ENCODE results near the gene PPP4R2.
A peak's percentile ranks its signal among the peaks of the same experiment; 100 is the strongest.

The PPP4R2 gene

GRCh38 chr3:73071952-73072351 is 75.3 kb downstream of the PPP4R2 start:
- DNase-seq: no peak

DNA sequence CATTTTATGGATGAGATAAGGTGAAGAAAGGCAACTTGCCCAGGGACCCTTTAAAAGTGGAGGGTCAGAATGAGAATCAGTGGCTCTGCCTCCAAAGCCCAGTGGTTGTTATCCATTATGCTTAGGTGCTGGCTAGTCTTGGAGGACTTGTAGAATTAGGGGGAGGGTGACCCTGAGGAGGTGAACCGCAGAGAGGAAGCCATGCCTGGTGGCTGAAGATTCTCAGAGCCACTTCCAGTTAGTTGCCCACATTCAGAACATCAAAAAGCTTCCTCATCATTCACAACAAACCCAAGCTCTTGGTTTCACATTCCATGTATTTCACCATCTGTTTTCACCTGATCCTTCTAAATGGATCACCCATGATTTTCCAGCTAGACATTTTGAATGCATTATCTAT is 76.0 kb downstream of the PPP4R2 start:
- DNase-seq: no peak

DNA sequence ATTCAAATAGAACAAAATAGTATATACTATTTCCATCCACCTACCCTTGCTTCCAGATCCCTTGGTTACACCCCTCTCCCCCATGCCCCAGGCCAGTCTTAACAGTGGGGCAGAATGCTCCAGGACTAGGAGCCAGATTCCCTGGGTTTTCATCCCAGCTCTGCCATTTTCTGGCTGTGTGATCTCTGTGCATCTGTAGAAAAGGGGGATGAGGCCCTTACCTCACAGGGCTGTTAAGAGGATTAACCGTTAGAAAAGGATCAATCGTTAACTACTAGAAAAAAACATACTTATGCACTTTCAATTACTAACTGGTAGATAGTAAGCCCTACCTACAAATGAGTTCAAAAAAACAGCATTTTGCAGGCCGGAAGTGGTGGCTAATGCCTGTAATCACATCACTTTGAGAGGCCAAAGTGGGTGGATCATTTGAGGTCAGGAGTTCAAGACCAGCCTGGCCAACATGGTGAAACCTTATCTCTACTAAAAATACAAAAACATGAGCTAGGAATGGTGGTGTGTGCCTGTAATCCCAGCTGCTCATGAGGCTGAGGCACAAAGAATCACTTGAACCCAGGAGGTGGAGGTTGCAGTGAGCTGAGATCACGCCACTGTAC is 76.6 kb downstream of the PPP4R2 start:
- DNase-seq: no peak

DNA sequence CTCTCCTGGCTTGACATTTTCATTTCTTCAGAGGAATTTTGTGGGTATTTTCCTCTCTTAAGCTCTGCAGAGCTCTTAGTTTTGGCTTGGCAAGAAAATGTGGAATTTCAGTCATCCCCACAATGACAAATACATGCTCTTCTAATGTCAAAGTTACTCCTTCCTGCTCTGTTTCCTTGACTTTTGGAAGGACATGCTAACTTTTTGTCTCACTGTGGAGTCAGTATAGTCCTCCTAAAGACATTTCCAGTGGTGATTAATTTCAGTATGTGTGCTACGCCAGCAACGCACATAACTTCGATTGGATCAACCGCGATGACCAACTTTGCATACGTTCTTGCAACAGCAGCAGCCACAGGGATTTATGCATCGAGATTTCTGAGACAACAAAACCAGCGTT is 78.2 kb downstream of the PPP4R2 start:
- DNase-seq: no peak

- DNase-seq: no peak
Measured at GRCh38 chr3:73080216-73080966, 83.8 kb downstream of the PPP4R2 start.

DNA sequence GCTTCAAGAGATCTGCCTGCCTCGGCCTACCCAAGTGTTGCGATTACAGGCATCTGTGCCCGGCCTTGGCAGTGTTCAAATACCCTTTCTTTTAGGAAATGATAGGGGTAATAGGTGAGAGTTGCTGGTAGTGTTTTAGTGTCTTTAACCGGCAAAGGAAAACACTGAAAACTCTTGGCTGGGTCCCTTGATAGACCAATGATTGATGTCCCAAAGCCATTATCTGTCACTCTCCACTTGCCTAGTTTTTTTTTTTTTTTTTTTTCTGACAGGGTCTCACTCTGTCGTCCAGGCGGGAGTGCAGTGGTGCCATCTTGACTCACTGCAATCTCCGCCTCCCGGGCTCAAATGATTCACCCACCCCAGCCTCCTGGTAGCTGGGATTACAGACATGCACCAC is 84.5 kb downstream of the PPP4R2 start:
- DNase-seq: no peak

DNA sequence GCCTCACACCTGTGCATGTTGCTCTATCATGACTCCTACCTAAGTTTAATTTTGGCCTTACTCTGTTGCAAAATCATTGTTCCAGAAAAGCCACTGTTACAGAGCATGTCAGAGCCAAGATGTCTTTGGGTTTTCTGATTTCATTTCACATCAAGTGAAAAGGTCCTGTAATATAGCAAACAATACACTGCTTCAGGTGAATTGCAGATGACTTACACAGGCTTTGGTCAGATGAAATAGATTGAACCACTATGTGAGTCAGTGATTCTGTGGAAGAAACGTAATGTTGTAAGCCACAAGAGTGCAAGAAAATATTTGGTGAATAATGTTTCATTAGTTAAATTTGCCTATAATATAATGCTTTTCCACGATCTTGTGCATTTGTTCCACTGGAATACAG is 87.6 kb downstream of the PPP4R2 start:
- no peak for DNase-seq

DNA sequence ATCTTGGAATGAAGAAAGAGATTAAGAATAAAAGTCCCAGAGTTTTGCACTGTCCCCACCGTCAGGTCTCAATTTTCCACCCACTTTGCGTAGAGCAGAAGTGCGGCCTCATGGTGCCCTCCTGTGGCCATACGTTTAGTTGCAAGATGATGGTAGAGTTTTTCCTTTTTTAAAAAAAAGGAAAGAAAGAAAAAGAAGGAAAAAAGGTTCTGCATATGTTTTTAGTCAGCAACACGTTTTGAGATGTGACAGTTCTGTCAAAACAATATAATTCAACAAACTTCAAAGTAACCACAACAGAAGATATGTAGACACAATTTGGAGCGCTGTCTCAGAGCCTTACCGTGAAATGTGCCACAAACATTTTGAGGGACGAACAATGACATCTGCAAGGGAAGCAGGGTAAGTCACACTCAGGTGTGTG is 89.5 kb downstream of the PPP4R2 start:
- no peak for DNase-seq

GRCh38 chr3:73094129-73094528 is 97.5 kb downstream of the PPP4R2 start:
- no peak for DNase-seq

DNA sequence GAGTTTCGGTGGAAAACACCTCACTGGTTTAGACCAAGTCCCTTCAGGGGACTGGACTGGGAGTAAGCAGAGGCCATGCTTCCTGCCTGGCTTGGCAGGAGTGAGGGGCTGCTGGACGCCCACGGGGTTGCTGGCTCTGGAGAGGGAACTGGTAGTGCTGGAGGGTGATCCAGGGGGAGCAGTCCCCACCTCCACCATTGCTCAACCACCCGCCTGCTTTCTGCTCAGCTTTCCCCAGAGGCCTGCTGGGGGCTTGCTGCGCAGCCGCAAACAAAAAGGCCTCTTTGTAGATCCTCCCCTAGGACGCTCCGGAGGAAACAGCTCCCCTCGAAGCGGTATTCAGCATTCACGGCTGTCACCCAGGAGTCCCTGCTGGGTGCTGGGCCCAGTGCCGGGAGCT is 98.3 kb downstream of the PPP4R2 start:
- no peak for DNase-seq

- DNase-seq: no peak
Measured at GRCh38 chr3:73096169-73096568, 99.6 kb downstream of the PPP4R2 start.

DNA sequence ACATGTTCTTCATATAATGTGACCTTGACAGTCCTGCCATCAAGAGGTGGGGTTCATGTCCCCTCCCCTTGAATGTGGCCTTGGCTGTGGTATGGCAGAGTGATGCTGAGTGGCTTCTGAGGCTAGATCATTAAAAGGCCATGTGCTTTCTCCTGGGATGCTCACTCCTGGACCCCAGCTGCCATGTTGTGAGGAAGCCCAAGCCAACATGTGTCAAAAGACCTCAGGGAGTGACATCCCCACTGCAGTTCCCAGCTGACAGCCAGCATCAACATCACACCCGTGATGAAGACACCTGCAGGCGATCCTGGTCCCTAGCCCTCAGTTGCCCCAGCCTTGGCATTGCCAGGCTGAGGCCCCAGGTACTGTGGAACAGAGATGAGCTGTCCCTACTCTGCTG is 101.4 kb downstream of the PPP4R2 start:
- DNase-seq: no peak

DNA sequence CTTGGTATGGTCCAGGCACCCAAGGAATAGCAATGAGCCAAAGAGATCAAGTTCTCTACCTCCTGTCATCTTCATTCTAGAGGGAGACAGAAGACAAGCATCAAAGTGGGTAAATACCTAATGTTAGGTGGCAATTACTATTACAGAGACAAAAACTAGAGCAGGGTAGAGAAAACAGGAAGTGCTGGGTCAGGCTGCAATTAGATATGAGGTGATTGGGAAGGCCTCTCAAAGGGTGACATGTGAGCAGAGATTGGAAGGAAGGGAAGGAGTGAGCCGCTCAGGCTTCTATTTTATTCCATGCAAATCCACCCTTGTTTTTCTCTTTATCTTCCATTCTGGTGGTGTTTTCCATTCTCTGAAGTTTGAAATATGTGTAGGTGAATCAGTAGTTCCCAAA is 102.3 kb downstream of the PPP4R2 start:
- no peak for DNase-seq

GRCh38 chr3:73100741-73101559 is 104.3 kb downstream of the PPP4R2 start:
- DNase-seq: peak; percentile 72

- DNase-seq: no peak
Measured at GRCh38 chr3:73101881-73102280, 105.3 kb downstream of the PPP4R2 start.

DNA sequence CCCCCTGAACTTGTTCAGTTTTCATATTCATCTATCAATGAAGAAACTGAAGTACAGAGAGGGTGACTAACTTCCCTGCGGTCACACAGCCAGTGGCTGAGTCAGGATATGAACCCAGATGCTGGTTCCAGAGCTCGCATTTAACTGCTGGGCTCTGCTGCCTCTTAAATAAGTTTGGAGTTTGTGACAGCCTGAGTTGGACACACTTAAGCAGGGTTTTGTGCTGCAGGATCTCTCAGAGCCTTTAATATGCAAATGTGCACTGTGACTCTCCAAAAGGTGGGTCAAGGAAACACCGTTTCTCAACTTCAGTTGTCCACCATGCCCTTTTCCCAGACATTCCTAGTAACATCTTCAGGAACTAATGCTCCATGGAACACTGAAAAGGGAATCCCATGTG is 110.6 kb downstream of the PPP4R2 start:
- DNase-seq: no peak

GRCh38 chr3:73107676-73108187 is 111.1 kb downstream of the PPP4R2 start:
- DNase-seq: no peak

GRCh38 chr3:73108750-73109149 is 112.1 kb downstream of the PPP4R2 start:
- DNase-seq: no peak

DNA sequence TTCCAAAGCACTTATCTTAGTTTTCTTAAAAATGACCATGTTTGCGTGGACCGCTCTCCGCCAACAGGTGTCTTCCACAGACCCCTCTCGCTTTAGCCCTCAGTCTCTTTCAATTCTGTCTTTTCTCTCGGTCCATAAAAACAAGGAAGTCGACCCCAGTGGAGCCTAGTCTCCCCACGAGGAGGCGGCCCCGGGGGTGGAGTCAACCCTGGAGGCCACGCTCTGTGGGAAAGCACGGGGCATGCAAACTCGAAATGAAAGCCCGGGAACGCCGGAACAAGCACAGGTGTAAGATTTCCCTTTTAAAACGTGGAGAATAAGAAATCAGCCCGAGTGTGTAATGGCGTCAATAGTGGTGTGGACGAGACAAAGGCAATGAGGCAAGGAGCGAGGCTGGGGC is 113.9 kb downstream of the PPP4R2 start:
- DNase-seq: no peak

GRCh38 chr3:73114711-73115110 is 118.1 kb downstream of the PPP4R2 start:
- DNase-seq: no peak

DNA sequence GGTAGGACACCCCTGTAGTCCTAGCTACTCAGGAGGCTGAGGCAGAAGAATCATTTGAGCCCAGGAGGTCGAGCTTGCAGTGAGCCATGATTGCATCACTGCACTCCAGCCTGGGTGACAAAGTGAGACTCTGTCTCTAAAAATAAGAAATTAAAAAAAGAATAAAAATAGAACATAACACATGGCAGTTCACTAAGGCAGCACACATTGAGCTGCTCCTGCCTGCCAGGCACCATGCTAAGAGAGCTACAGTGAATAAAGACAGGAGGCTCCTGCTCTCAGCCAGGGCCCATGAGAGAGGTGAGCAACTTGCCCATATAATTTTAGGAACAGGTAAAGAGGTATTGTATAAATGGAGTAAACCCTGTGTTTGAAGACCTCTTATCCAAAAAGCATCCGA is 119.2 kb downstream of the PPP4R2 start:
- DNase-seq: no peak
